ENCODE data around the gene GPSM3. TPM values are rescaled to one million over a fixed set of nuclear protein-coding genes. Genes with fewer than 3 reads are reported as not detected.
A peak's percentile ranks its signal among the peaks of the same experiment; 100 is the strongest.
"Not testable (repeated sequence)": the region's sequence is repeated elsewhere in the genome, so short reads cannot be mapped to it uniquely, and the experiment has no call there.

GPSM3 gene
- 6.9 TPM for total RNA-seq
- long read RNA-seq, partial matches to known transcripts, result 3 of 7 reads
- long read RNA-seq, other reads (novel, unspliced or antisense), result 3 of 7 reads

- intact Hi-C loops (cut with DNase I), result no loop called here
- peak; percentile 87 for DNase-seq (ENCODE audit: low spot score)
Observed at GRCh38 chr6:32192608-32193039, at the start of gene GPSM3. Gene GPSM3 (minus strand): TSS chr6:32192643. CDS start chr6:32192513, 130 bp downstream.

- intact Hi-C loops (cut with DNase I), result loop anchor here (10.0 kb wide), 1 partner anchor 554 kb away; no protein-coding TSS in a partner anchor
Observed at GRCh38 chr6:32240686-32241085, 48.2 kb upstream of the GPSM3 start.

GRCh38 chr6:32239462-32239861 is 47.0 kb upstream of the GPSM3 start:
- DNase-seq (ENCODE audit: low spot score), result no peak
- intact Hi-C loops (cut with DNase I), result no loop called here

More at GRCh38 chr6:32240686-32241085, 48.2 kb upstream of the GPSM3 start:
- no peak for DNase-seq (ENCODE audit: low spot score)

- DNase-seq (ENCODE audit: low spot score), result no peak
- intact Hi-C loops (cut with DNase I), result no loop called here
Observed at GRCh38 chr6:32234934-32235333, 42.5 kb upstream of the GPSM3 start.

- intact Hi-C loops (cut with DNase I), result no loop called here
Observed at GRCh38 chr6:32226434-32226833, 34.0 kb upstream of the GPSM3 start.

GRCh38 chr6:32224696-32225095 is 32.3 kb upstream of the GPSM3 start:
- no peak for DNase-seq (ENCODE audit: low spot score)
- intact Hi-C loops (cut with DNase I), result no loop called here

More at GRCh38 chr6:32226434-32226833, 34.0 kb upstream of the GPSM3 start:
- DNase-seq (ENCODE audit: low spot score), result no peak

- intact Hi-C loops (cut with DNase I), result no loop called here
- DNase-seq (ENCODE audit: low spot score), result no peak
Observed at GRCh38 chr6:32223258-32224235, 31.1 kb upstream of the GPSM3 start, which contains the start of gene NOTCH4. Gene NOTCH4 (minus strand): TSS chr6:32224067. CDS start chr6:32223928, 139 bp downstream.

GRCh38 chr6:32222333-32223230 is 30.1 kb upstream of the GPSM3 start:
- no peak for DNase-seq (ENCODE audit: low spot score)
- intact Hi-C loops (cut with DNase I), result no loop called here

- intact Hi-C loops (cut with DNase I), result no loop called here
- no peak for DNase-seq (ENCODE audit: low spot score)
Observed at GRCh38 chr6:32220021-32220420, 27.6 kb upstream of the GPSM3 start.

GRCh38 chr6:32218167-32218566 is 25.7 kb upstream of the GPSM3 start:
- DNase-seq (ENCODE audit: low spot score), result no peak
- intact Hi-C loops (cut with DNase I), result no loop called here

- intact Hi-C loops (cut with DNase I), result no loop called here
- no peak for DNase-seq (ENCODE audit: low spot score)
Observed at GRCh38 chr6:32216998-32217397, 24.6 kb upstream of the GPSM3 start.

GRCh38 chr6:32216285-32216684 is 23.8 kb upstream of the GPSM3 start:
- intact Hi-C loops (cut with DNase I), result no loop called here

GRCh38 chr6:32215617-32216016 is 23.2 kb upstream of the GPSM3 start:
- intact Hi-C loops (cut with DNase I), result no loop called here
- no peak for DNase-seq (ENCODE audit: low spot score)

More at GRCh38 chr6:32216285-32216684, 23.8 kb upstream of the GPSM3 start:
- no peak for DNase-seq (ENCODE audit: low spot score)

- intact Hi-C loops (cut with DNase I), result no loop called here
Observed at GRCh38 chr6:32214126-32214525, 21.7 kb upstream of the GPSM3 start.

GRCh38 chr6:32213649-32214048 is 21.2 kb upstream of the GPSM3 start:
- intact Hi-C loops (cut with DNase I), result no loop called here
- DNase-seq (ENCODE audit: low spot score), result no peak

More at GRCh38 chr6:32214126-32214525, 21.7 kb upstream of the GPSM3 start:
- DNase-seq (ENCODE audit: low spot score), result no peak

- DNase-seq (ENCODE audit: low spot score), result peak; percentile 53
- intact Hi-C loops (cut with DNase I), result no loop called here
Observed at GRCh38 chr6:32212076-32212760, 19.8 kb upstream of the GPSM3 start.

- DNase-seq (ENCODE audit: low spot score); intact Hi-C loops (cut with DNase I): not testable (repeated sequence)
Observed at GRCh38 chr6:32211432-32211831, 19.0 kb upstream of the GPSM3 start.

GRCh38 chr6:32210191-32210601 is 17.8 kb upstream of the GPSM3 start:
- peak; percentile 51 for DNase-seq (ENCODE audit: low spot score)
- intact Hi-C loops (cut with DNase I), result no loop called here

- DNase-seq (ENCODE audit: low spot score), result no peak
- intact Hi-C loops (cut with DNase I), result no loop called here
Observed at GRCh38 chr6:32208996-32209395, 16.6 kb upstream of the GPSM3 start.
